Smooth muscle cell (in vitro differentiated cells): ENCODE data around the gene KCNQ2. TPM values are rescaled to one million over a fixed set of nuclear protein-coding genes. Genes with fewer than 3 reads are reported as not detected.

Experiments
- DNase-seq: peaks from one replicate; lab custom pipeline; 2025; ENCODE audit not compliant: unreplicated experiment; lab: John Stamatoyannopoulos, UW
- H2AFZ ChIP-seq: fragments of 200-600 bp; sonication (generic); 2 replicates; pipeline ENCODE4 v1.6.0; 2016; ENCODE audit warnings: antibody characterized with exemption, low read depth, mild to moderate bottlenecking
- H3F3A ChIP-seq: fragments of 200-600 bp; sonication (generic); 2 replicates; pipeline ENCODE4 v1.6.0; 2017; ENCODE audit warnings: antibody characterized with exemption, low read depth
- H3K27ac ChIP-seq: fragments of 200-600 bp; sonication (generic); 2 replicates; pipeline ENCODE4 v1.5.1; 2016; ENCODE audit warnings: low read depth, mild to moderate bottlenecking
- H3K27me3 ChIP-seq: fragments of 200-600 bp; sonication (generic); 2 replicates; pipeline ENCODE4 v1.6.1; 2016; ENCODE audit warnings: low read depth, mild to moderate bottlenecking
- H3K36me3 ChIP-seq: fragments of 200-600 bp; sonication (generic); 2 replicates; pipeline ENCODE4 v1.5.1; 2016; ENCODE audit warnings: low read depth
- H3K4me1 ChIP-seq: fragments of 200-600 bp; sonication (generic); 2 replicates; pipeline ENCODE4 v1.5.1; 2016; ENCODE audit warnings: low read depth
- H3K4me2 ChIP-seq: fragments of 200-600 bp; sonication (generic); 2 replicates; pipeline ENCODE4 v1.6.0; 2016; ENCODE audit warnings: mild to moderate bottlenecking
- H3K4me3 ChIP-seq: fragments of 200-600 bp; sonication (generic); 2 replicates; pipeline ENCODE4 v1.5.1; 2016; ENCODE audit warnings: mild to moderate bottlenecking
- H3K79me2 ChIP-seq: fragments of 200-600 bp; sonication (generic); 2 replicates; pipeline ENCODE4 v1.6.0; 2016; ENCODE audit warnings: low read depth, mild to moderate bottlenecking
- H3K9ac ChIP-seq: fragments of 200-600 bp; sonication (generic); 2 replicates; pipeline ENCODE4 v1.6.0; 2016; ENCODE audit warnings: low read depth
- H3K9me3 ChIP-seq: fragments of 200-600 bp; sonication (generic); replicated peaks from 2 replicates; pipeline ENCODE4 v1.5.1; 2016; ENCODE audit warnings: low read depth
- H4K20me1 ChIP-seq: fragments of 200-600 bp; sonication (generic); 2 replicates; pipeline ENCODE4 v1.6.0; 2016; ENCODE audit warnings: low read depth
- CTCF ChIP-seq: fragments of 200-600 bp; sonication (generic); IDR thresholded peaks from 2 replicates; pipeline ENCODE4 v1.5.1; 2017; ENCODE audit warnings: borderline replicate concordance, mild to moderate bottlenecking, antibody characterized with exemption; ENCODE audit not compliant: insufficient read depth, poor library complexity, severe bottlenecking
- WGBS: methylation state at CpG from one replicate; pipeline ENCODE4 v1.1.7; 2016; ENCODE audit warnings: low lambda C conversion rate; 5-methylcytosine and 5-hydroxymethylcytosine counted together
- polyA plus RNA-seq: library from polyadenylated mRNA; unstranded; fragments of >200 nt; fragmentation: Nextera tagmentation; extraction: Ambion mirVana; gene quantifications from 2 replicates; pipeline ENCODE4 v1.2.1, GENCODE V29; 2016
- total RNA-seq: library from RNA; depleted of rRNA; stranded (reverse); fragments of >200 nt; gene quantifications from 2 replicates; pipeline ENCODE4 v1.2.3, GENCODE V29; 2014

The KCNQ2 gene
- total and polyA plus RNA-seq, 2 experiments from 2014 or later = 5.1 to 5.7 TPM

GRCh38 chr20:63373996-63374395, 98.5 kb downstream of the KCNQ2 start:
- Histone ChIP-seq H3K36me3 (no peaks in the 10 kb centered on the region), H3K4me2 (no peak overlapping the region), H3K27ac (no peak overlapping the region), H3F3A (no peaks in the 10 kb centered on the region), H3K27me3 (no peaks in the 10 kb centered on the region), H3K9me3 (no peaks in the 10 kb centered on the region), H2AFZ (no peak overlapping the region), H3K4me3 (no peak overlapping the region), H4K20me1 (no peaks in the 10 kb centered on the region), H3K79me2 (no peaks in the 10 kb centered on the region), H3K4me1 (peaks cover 15% of the 10 kb centered on the region), H3K9ac (no peak overlapping the region)
- 82% methylated on average over 18 of the region's 19 CpGs for whole genome bisulfite sequencing
- no peak for DNase-seq
- no peak for TF ChIP-seq CTCF

DNA sequence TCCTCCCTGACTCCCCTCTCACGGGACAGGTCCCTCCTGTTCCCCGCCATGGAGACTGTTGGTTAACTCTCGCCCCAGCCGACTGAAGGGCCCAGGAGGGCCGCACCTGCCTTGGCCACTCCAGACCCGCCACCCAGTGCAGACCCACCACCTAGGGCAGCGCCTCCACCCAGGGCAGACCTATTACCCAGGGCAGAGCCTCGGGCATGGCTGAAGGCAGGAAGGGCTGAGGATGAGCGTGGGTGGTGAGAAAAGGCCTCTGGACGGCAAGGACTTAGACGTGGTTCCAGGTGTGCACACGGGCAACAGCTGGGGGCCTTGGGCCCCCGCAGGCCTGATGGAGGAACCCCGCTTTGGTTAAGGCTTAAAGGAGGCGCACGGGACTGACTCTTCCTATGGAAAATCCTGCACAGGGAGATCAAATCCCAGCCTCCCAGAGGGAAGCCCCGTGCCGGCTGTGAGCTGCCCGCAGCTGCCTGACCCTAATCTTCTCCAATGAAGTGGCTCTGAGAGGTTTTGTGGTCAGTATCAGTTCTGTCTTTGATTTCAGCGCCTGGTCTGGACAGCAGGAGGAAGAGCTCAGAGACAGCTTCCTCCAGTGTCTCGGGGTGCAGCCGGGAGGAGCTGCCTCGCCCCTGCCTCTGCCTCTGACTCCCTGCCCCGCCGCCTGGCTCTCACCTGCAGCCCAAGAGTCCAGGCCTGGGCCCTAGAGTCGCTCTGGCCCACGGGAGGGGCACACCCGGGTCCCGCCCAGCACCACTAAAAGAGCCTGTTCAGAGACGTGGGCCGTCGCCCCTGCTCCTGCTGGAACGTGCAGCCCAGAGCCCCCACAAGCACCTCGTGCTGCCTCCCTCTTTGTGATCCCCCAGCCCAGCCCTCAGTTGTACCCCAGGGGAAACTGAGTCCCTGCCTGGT, 99.2 kb downstream of the KCNQ2 start:
- Histone ChIP-seq H4K20me1 (no peaks in the 10 kb centered on the region), H3K27ac (no peak overlapping the region), H3F3A (no peaks in the 10 kb centered on the region), H3K79me2 (no peaks in the 10 kb centered on the region), H3K4me1 (peaks cover 12% of the 10 kb centered on the region), H3K4me2 (no peak overlapping the region), H3K9me3 (no peaks in the 10 kb centered on the region), H3K4me3 (no peak overlapping the region), H2AFZ (no peak overlapping the region), H3K9ac (no peak overlapping the region), H3K36me3 (no peaks in the 10 kb centered on the region), H3K27me3 (no peaks in the 10 kb centered on the region)
- DNase-seq = no peak
- 83% methylated on average over 34 of the region's 34 CpGs for WGBS
- TF ChIP-seq CTCF = no peak

GRCh38 chr20:63371291-63371865, 101.1 kb downstream of the KCNQ2 start:
- Histone ChIP-seq H3K4me3 (no peak overlapping the region), H3K4me1 (peaks cover 7% of the 10 kb centered on the region), H4K20me1 (no peaks in the 10 kb centered on the region), H3F3A (no peaks in the 10 kb centered on the region), H3K9me3 (no peaks in the 10 kb centered on the region), H3K27me3 (peaks cover 4% of the 10 kb centered on the region), H3K79me2 (no peaks in the 10 kb centered on the region), H2AFZ (no peak overlapping the region), H3K9ac (no peak overlapping the region), H3K4me2 (no peak overlapping the region), H3K36me3 (no peaks in the 10 kb centered on the region), H3K27ac (no peak overlapping the region)
- no peak for TF ChIP-seq CTCF
- 88% methylated on average over 28 of the region's 28 CpGs for WGBS
- DNase-seq = no peak
